Measurements from ENCODE around the gene MGARP.
A peak's percentile ranks its signal among the peaks of the same experiment; 100 is the strongest.

DNA sequence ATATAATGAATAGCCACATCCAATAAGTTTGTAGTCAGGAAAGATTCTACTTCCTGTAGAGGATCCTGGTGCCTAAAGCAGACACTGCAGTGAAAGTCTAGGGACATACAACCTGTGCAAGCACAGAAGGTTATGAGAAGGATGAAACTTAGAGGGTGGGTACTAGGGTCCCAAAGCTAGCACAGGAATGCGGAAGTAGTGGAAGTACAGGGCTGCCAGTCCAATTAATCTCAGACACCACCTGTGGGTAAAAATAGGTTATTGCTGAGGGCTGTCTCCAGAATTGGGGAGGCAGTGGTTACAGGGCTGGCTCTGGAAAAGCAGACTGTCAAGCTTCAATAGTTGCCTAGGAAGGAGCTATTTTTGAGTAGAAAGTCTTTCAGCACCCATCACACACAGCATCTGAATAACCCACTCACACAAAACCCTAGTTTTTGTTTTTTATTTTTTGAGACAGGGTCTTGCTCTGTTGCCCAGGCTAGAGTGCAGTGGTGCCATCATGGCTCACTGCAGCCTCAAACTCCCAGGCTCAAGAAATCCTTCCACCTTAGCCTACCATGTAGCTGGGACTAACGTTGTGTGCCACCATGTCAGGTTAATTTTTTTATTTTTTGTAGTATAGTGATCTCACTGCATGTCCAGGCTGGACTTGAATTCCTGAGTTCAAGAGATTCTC lies 52.2 kb downstream of the MGARP start:
- TF ChIP-seq, protein P1, sequence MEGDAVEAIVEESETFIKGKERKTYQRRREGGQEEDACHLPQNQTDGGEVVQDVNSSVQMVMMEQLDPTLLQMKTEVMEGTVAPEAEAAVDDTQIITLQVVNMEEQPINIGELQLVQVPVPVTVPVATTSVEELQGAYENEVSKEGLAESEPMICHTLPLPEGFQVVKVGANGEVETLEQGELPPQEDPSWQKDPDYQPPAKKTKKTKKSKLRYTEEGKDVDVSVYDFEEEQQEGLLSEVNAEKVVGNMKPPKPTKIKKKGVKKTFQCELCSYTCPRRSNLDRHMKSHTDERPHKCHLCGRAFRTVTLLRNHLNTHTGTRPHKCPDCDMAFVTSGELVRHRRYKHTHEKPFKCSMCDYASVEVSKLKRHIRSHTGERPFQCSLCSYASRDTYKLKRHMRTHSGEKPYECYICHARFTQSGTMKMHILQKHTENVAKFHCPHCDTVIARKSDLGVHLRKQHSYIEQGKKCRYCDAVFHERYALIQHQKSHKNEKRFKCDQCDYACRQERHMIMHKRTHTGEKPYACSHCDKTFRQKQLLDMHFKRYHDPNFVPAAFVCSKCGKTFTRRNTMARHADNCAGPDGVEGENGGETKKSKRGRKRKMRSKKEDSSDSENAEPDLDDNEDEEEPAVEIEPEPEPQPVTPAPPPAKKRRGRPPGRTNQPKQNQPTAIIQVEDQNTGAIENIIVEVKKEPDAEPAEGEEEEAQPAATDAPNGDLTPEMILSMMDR (IDR thresholded peaks at IDR 0.05) = peak in 2 of 4 experiments; percentile 13 to 31
- no peak for TF ChIP-seq POLR2A (IDR thresholded peaks at IDR 0.05)

All from prostate gland (tissue), 2 donors.